Measurements from ENCODE around the gene PDZD2. TPM values are rescaled to one million over a fixed set of nuclear protein-coding genes. Genes with fewer than 3 reads are reported as not detected.

PDZD2 gene
- total and polyA plus RNA-seq, 2 experiments from 2014 or later = 8.3 to 16.9 TPM

GRCh38 chr5:31863991-31864411 lies 225.1 kb downstream of the PDZD2 start (continued):
- no peak for TF ChIP-seq REST (IDR thresholded peaks at IDR 0.05; ENCODE audit: unreplicated experiment)
- TF ChIP-seq JUNB (IDR thresholded peaks at IDR 0.05; ENCODE audit: unreplicated experiment) = no peak
- TF ChIP-seq CREB1 (CRISPR knock-in tag; IDR thresholded peaks at IDR 0.05; ENCODE audit: low read depth) = no peak

GRCh38 chr5:31866166-31866565 lies 227.2 kb downstream of the PDZD2 start:
- Mint-ChIP-seq H3K36me3 (ENCODE audit: low read depth) (no peaks in the 10 kb centered on the region), H3K4me1 (peaks cover 18% of the 10 kb centered on the region), H3K4me3 (no peak overlapping the region), H3K9me3 (no peaks in the 10 kb centered on the region; the same call in 2 of the 3 replicates), H3K27ac (no peak overlapping the region), H3K27me3 (ENCODE audit: insufficient read depth, low read depth, poor library complexity) (peaks cover 13% of the 10 kb centered on the region)
- no peaks in the 10 kb centered on the region for H3K36me3 ChIP-seq (ENCODE audit: insufficient read depth)
- no peak overlapping the region for H3K4me3 ChIP-seq
- H3K27me3 ChIP-seq (ENCODE audit: insufficient read depth) = no peaks in the 10 kb centered on the region
- DNase-seq (ENCODE audit: low spot score) (no peak), ATAC-seq (no peak)
- no peak overlapping the region for H2AFZ ChIP-seq
- peaks cover 21% of the 10 kb centered on the region for H3K79me2 ChIP-seq (replicated peaks; ENCODE audit: insufficient read depth)
- H3K4me1 ChIP-seq (ENCODE audit: insufficient read depth) = peaks cover 14% of the 10 kb centered on the region
- H3K9me2 ChIP-seq (ENCODE audit: insufficient read depth) = no peaks in the 10 kb centered on the region
- H3K27ac ChIP-seq (ENCODE audit: low read depth) = no peak overlapping the region
- H4K20me1 ChIP-seq (replicated peaks; ENCODE audit: insufficient read depth) = no peaks in the 10 kb centered on the region; the same call in 1 of the 2 replicates
- no peak overlapping the region for H3K4me2 ChIP-seq
- no peaks in the 10 kb centered on the region for H3F3A ChIP-seq (replicated peaks; ENCODE audit: low read depth)
- no peak for TF ChIP-seq EZH2 (IDR thresholded peaks at IDR 0.05; ENCODE audit: low read depth, unreplicated experiment)
- no peak for TF ChIP-seq JUNB (IDR thresholded peaks at IDR 0.05; ENCODE audit: unreplicated experiment)
- TF ChIP-seq ZNF114 (CRISPR knock-in tag; IDR thresholded peaks at IDR 0.05) = no peak
- no peak for TF ChIP-seq ETS1 (IDR thresholded peaks at IDR 0.05)
- TF ChIP-seq STAT1 (IDR thresholded peaks at IDR 0.05; ENCODE audit: unreplicated experiment) = no peak
- TF ChIP-seq EZH2phosphoT487 (IDR thresholded peaks at IDR 0.05; ENCODE audit: unreplicated experiment) = no peak
- TF ChIP-seq ZNF331 (CRISPR knock-in tag; IDR thresholded peaks at IDR 0.05; ENCODE audit: low read depth) = no peak
- no peak for TF ChIP-seq NANOG (IDR thresholded peaks at IDR 0.05; ENCODE audit: borderline replicate concordance)
- no peak for TF ChIP-seq CREB1 (CRISPR knock-in tag; IDR thresholded peaks at IDR 0.05; ENCODE audit: low read depth)
- no peak for TF ChIP-seq ZNF462 (CRISPR knock-in tag; IDR thresholded peaks at IDR 0.05)
- TF ChIP-seq CTCF (conservative IDR thresholded peaks at IDR 0.05; ENCODE audit: low read depth in 2 of 2) = no peak
- TF ChIP-seq POLR2AphosphoS5 (IDR thresholded peaks at IDR 0.05; ENCODE audit: low read depth) = no peak

All from GM23338 (cell line).